Measurements from ENCODE around the gene P2RY8.
"Not testable (repeated sequence)": the region's sequence is repeated elsewhere in the genome, so short reads cannot be mapped to it uniquely, and the experiment has no call there.

Gene P2RY8

DNA sequence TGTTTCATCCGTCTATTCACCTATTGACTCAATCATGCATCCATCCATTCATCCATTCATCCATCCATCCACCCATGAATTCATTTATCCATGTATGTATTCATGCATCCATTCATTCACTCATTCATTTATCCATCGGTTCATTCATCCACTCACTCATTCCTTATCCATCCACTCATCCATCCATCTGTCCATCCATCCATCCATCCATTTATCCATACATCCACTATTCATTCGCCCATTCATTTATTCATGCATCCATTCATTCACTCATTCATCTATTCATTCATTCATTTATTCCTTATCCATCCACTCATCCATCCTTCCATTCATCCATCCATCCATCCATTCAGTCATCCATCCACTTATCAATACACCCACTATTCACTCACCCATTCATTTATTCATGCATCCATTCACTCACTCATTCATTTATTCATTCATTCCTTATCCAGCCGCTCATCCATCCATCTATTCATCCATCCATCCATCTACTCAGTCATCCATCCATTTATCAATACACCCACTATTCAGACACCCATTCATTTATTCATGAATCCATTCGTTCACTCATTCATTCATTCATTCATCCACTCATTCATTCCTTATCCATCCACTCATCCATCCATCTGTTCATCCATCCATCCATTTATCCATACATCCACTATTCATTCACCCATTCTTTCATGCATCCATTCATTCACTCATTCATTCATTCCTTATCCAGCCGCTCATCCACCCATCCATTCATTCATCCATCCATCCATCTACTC, 11.2 kb downstream of the P2RY8 start:
- H2BK120ac ChIP-seq (ENCODE audit: low read depth, low read length), result no peak overlapping the region
- no peak overlapping the region for H2BK12ac ChIP-seq (ENCODE audit: low read length in 2 of 2)
- no peak overlapping the region for H3K4me3 ChIP-seq (ENCODE audit: insufficient read depth in 1 of 2, low read depth in 1 of 2, low read length in 2 of 2)
- no peaks in the 10 kb centered on the region for H3K36me3 ChIP-seq (ENCODE audit: control insufficient read depth in 1 of 2, insufficient read depth in 2 of 2, low read depth in 1 of 2, low read length in 2 of 2)
- H4K8ac ChIP-seq (ENCODE audit: low read length), result no peak overlapping the region
- H3K9ac ChIP-seq (ENCODE audit: low read length), result no peak overlapping the region
- H3K9me3 ChIP-seq (ENCODE audit: control insufficient read depth, low read length), result peaks cover 3% of the 10 kb centered on the region
- H4K91ac ChIP-seq (ENCODE audit: low read length), result no peak overlapping the region
- H3K27me3 ChIP-seq (ENCODE audit: control insufficient read depth in 1 of 2, insufficient read depth in 1 of 2, low read length in 2 of 2), result peaks cover 0 to 15% of the 10 kb centered on the region in 2 experiments
- no peak for DNase-seq
- no peak overlapping the region for H3K4ac ChIP-seq (ENCODE audit: low read depth in 1 of 2, low read length in 2 of 2)
- no peaks in the 10 kb centered on the region for H3K4me1 ChIP-seq (ENCODE audit: control insufficient read depth, insufficient read depth, low read depth, low read length)
- H3K79me1 ChIP-seq (replicated peaks; ENCODE audit: low read length, poor library complexity, severe bottlenecking), result no peaks in the 10 kb centered on the region
- no peak overlapping the region for H3K23ac ChIP-seq (ENCODE audit: low read length in 2 of 2)
- H2BK5ac ChIP-seq (ENCODE audit: low read depth, low read length, poor library complexity, severe bottlenecking), result no peak overlapping the region
- H3K4me2 ChIP-seq (ENCODE audit: low read length, poor library complexity, severe bottlenecking), result no peak overlapping the region
- H3K18ac ChIP-seq (ENCODE audit: low read depth in 1 of 2, low read length in 2 of 2), result no peak overlapping the region
- no peak overlapping the region for H2AFZ ChIP-seq (ENCODE audit: low read depth, low read length)
- H2BK15ac ChIP-seq (ENCODE audit: low read depth, poor library complexity, severe bottlenecking), result no peak overlapping the region
- H2AK5ac ChIP-seq (ENCODE audit: low read length, severe bottlenecking), result no peak overlapping the region
- 91% methylated on average over 6 of the region's 6 CpGs for WGBS
- no peak overlapping the region for H3K14ac ChIP-seq (ENCODE audit: low read length in 2 of 2)
- no peak overlapping the region for H3K27ac ChIP-seq (ENCODE audit: low read length, poor library complexity, severe bottlenecking)

DNA sequence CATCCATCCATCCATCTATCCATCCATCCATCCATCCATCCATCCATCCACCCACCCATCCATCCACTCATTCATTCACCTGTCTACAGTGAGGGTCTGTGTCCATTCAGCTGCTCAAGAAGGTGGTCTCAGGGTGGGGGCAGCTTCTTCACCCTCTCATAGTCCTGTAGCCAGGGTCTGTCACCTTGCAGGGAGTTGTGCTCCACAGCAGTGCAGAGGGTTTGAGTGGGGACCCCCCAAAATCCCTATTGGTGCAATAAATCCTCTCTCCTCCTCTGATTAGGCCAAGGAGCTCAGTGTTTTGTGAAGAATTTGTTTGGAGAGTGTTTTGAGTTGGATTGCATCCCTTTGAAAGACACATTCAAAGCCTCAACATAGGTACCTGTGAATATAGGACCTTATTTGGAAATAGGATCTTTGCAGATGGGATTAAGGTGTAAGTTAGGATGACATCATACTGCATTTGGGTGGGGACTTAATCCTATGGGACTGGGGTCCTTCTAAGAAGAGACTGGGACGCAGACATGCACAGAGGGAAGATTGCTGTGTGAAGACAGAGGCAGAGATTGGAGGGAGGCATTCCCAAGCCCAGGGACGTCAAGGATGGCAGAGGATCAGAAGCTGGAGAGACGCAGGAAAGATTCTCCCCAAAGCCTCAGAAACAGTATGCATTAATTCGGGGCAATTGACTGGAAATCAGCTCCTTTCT, 12.0 kb downstream of the P2RY8 start:
- H4K8ac ChIP-seq (ENCODE audit: low read length), result no peak overlapping the region
- no peak overlapping the region for H2AFZ ChIP-seq (ENCODE audit: low read depth, low read length)
- H3K36me3 ChIP-seq (ENCODE audit: control insufficient read depth in 1 of 2, insufficient read depth in 2 of 2, low read depth in 1 of 2, low read length in 2 of 2), result no peaks in the 10 kb centered on the region
- H3K4ac ChIP-seq (ENCODE audit: low read depth in 1 of 2, low read length in 2 of 2), result no peak overlapping the region
- no peak overlapping the region for H3K23ac ChIP-seq (ENCODE audit: low read length in 2 of 2)
- no peak overlapping the region for H3K18ac ChIP-seq (ENCODE audit: low read depth in 1 of 2, low read length in 2 of 2)
- 84% methylated on average over 4 of the region's 4 CpGs for WGBS
- H2BK12ac ChIP-seq (ENCODE audit: low read length in 2 of 2), result no peak overlapping the region
- DNase-seq, result no peak
- no peak overlapping the region for H3K9ac ChIP-seq (ENCODE audit: low read length)
- H3K9me3 ChIP-seq (ENCODE audit: control insufficient read depth, low read length), result peaks cover 10% of the 10 kb centered on the region
- H3K4me1 ChIP-seq (ENCODE audit: control insufficient read depth, insufficient read depth, low read depth, low read length), result no peaks in the 10 kb centered on the region
- peaks cover 0 to 15% of the 10 kb centered on the region in 2 experiments for H3K27me3 ChIP-seq (ENCODE audit: control insufficient read depth in 1 of 2, insufficient read depth in 1 of 2, low read length in 2 of 2)
- H2BK15ac ChIP-seq (ENCODE audit: low read depth, poor library complexity, severe bottlenecking), result no peak overlapping the region
- H2AK5ac ChIP-seq (ENCODE audit: low read length, severe bottlenecking), result no peak overlapping the region
- no peak overlapping the region for H4K91ac ChIP-seq (ENCODE audit: low read length)
- H3K14ac ChIP-seq (ENCODE audit: low read length in 2 of 2), result no peak overlapping the region
- H3K79me1 ChIP-seq (replicated peaks; ENCODE audit: low read length, poor library complexity, severe bottlenecking), result no peaks in the 10 kb centered on the region
- no peak overlapping the region for H2BK120ac ChIP-seq (ENCODE audit: low read depth, low read length)
- no peak overlapping the region for H3K27ac ChIP-seq (ENCODE audit: low read length, poor library complexity, severe bottlenecking)
- H3K4me2 ChIP-seq (ENCODE audit: low read length, poor library complexity, severe bottlenecking), result no peak overlapping the region
- H2BK5ac ChIP-seq (ENCODE audit: low read depth, low read length, poor library complexity, severe bottlenecking), result no peak overlapping the region
- no peak overlapping the region for H3K4me3 ChIP-seq (ENCODE audit: insufficient read depth in 1 of 2, low read depth in 1 of 2, low read length in 2 of 2)

DNA sequence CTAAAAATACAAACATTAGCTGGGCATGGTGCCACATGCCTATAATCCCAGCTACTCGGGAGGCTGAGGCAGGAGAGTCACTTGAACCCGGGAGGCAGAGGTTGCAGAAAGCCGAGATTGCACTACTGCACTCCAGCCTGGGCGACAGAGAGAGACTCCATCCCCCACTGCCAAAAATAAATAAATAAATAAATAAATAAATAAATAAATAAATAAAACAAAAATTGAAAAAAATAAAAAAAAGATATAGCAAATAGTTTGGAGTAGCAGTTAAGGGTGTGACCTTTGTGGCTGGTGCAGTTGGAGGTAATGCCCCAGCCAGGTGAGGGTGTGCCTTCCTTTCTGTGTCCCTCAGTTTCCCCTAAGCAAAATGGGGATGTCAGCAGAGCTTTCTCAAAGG, 14.1 kb downstream of the P2RY8 start:
- H3K4me2 ChIP-seq (ENCODE audit: low read length, poor library complexity, severe bottlenecking); H3K23ac ChIP-seq (ENCODE audit: low read length in 2 of 2); H3K9ac ChIP-seq (ENCODE audit: low read length); H4K91ac ChIP-seq (ENCODE audit: low read length); H3K27ac ChIP-seq (ENCODE audit: low read length, poor library complexity, severe bottlenecking); DNase-seq; H3K4me3 ChIP-seq (ENCODE audit: insufficient read depth in 1 of 2, low read depth in 1 of 2, low read length in 2 of 2); H3K4ac ChIP-seq (ENCODE audit: low read depth in 1 of 2, low read length in 2 of 2); H2BK15ac ChIP-seq (ENCODE audit: low read depth, poor library complexity, severe bottlenecking); H3K36me3 ChIP-seq (ENCODE audit: control insufficient read depth in 1 of 2, insufficient read depth in 2 of 2, low read depth in 1 of 2, low read length in 2 of 2); H2AFZ ChIP-seq (ENCODE audit: low read depth, low read length); H3K4me1 ChIP-seq (ENCODE audit: control insufficient read depth, insufficient read depth, low read depth, low read length); H2BK12ac ChIP-seq (ENCODE audit: low read length in 2 of 2); H3K18ac ChIP-seq (ENCODE audit: low read depth in 1 of 2, low read length in 2 of 2); H2AK5ac ChIP-seq (ENCODE audit: low read length, severe bottlenecking); H3K14ac ChIP-seq (ENCODE audit: low read length in 2 of 2); H4K8ac ChIP-seq (ENCODE audit: low read length); H3K27me3 ChIP-seq (ENCODE audit: control insufficient read depth in 1 of 2, insufficient read depth in 1 of 2, low read length in 2 of 2); H3K79me1 ChIP-seq (replicated peaks; ENCODE audit: low read length, poor library complexity, severe bottlenecking); H2BK120ac ChIP-seq (ENCODE audit: low read depth, low read length); H2BK5ac ChIP-seq (ENCODE audit: low read depth, low read length, poor library complexity, severe bottlenecking): not testable (repeated sequence)
- peaks cover 14% of the 10 kb centered on the region for H3K9me3 ChIP-seq (ENCODE audit: control insufficient read depth, low read length)
- 91% methylated on average over 2 of the region's 4 CpGs for WGBS

DNA sequence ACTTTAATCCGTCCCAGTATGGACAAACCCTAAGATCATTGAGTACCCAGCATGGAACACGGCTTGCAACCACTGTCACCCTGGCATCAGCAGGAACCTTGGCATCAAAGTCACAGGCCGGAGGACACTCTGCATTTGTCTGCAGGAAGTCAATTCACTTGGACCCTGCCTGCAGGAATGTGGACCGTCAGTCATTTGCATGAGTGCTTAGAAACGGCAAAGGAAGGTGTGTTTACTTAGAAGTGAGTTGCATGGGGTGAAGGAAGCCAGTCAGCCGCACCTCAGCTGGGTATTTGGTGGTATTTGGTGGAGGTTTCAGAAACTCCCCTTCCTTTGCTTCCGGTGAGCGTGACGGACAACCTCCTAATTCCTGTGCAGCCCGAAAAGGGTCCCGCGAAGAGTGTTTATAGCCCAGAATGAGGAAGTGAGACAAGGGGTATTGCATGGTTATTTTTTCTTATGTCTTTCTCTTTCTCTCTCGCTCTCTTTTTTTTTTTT, 15.5 kb downstream of the P2RY8 start:
- Histone ChIP-seq H3K14ac (ENCODE audit: low read length in 2 of 2) (no peak overlapping the region), H2BK5ac (ENCODE audit: low read depth, low read length, poor library complexity, severe bottlenecking) (no peak overlapping the region), H2BK120ac (ENCODE audit: low read depth, low read length) (no peak overlapping the region), H2AFZ (ENCODE audit: low read depth, low read length) (no peak overlapping the region), H4K8ac (ENCODE audit: low read length) (no peak overlapping the region), H3K4me2 (ENCODE audit: low read length, poor library complexity, severe bottlenecking) (no peak overlapping the region), H3K27ac (ENCODE audit: low read length, poor library complexity, severe bottlenecking) (no peak overlapping the region), H2BK15ac (ENCODE audit: low read depth, poor library complexity, severe bottlenecking) (no peak overlapping the region), H3K4me3 (ENCODE audit: insufficient read depth in 1 of 2, low read depth in 1 of 2, low read length in 2 of 2) (no peak overlapping the region), H2AK5ac (ENCODE audit: low read length, severe bottlenecking) (no peak overlapping the region), H4K91ac (ENCODE audit: low read length) (no peak overlapping the region), H3K9ac (ENCODE audit: low read length) (no peak overlapping the region), H3K18ac (ENCODE audit: low read depth in 1 of 2, low read length in 2 of 2) (no peak overlapping the region), H3K36me3 (ENCODE audit: control insufficient read depth in 1 of 2, insufficient read depth in 2 of 2, low read depth in 1 of 2, low read length in 2 of 2) (no peaks in the 10 kb centered on the region), H3K9me3 (ENCODE audit: control insufficient read depth, low read length) (peaks cover 14% of the 10 kb centered on the region), H3K27me3 (ENCODE audit: control insufficient read depth in 1 of 2, insufficient read depth in 1 of 2, low read length in 2 of 2) (no peaks in the 10 kb centered on the region), H3K4me1 (ENCODE audit: control insufficient read depth, insufficient read depth, low read depth, low read length) (no peaks in the 10 kb centered on the region), H3K79me1 (replicated peaks; ENCODE audit: low read length, poor library complexity, severe bottlenecking) (no peaks in the 10 kb centered on the region), H3K4ac (ENCODE audit: low read depth in 1 of 2, low read length in 2 of 2) (no peak overlapping the region), H3K23ac (ENCODE audit: low read length in 2 of 2) (no peak overlapping the region), H2BK12ac (ENCODE audit: low read length in 2 of 2) (no peak overlapping the region)
- 45% methylated on average over 6 of the region's 13 CpGs for WGBS
- no peak for DNase-seq

Measured in mesenchymal stem cell (in vitro differentiated cells and primary cell).